Esophagus (tissue), 2 donors: ENCODE results near the gene CSNK2A1. TPM values are rescaled to one million over a fixed set of nuclear protein-coding genes. Genes with fewer than 3 reads are reported as not detected.

Source experiments
- H3K27ac ChIP-seq, 2 donors: one replicate each; pipeline ENCODE4 v1.5.1; 2013; ENCODE audit warnings: low read depth in 2 of 2, mild to moderate bottlenecking in 2 of 2, inconsistent platforms in 1 of 2, low read length in 1 of 2, moderate library complexity in 1 of 2
- H3K27me3 ChIP-seq, 2 donors: one replicate each; pipeline ENCODE4 v1.6.1; 2013; ENCODE audit warnings: low read length in 2 of 2, control low read depth in 1 of 2, mild to moderate bottlenecking in 1 of 2; ENCODE audit not compliant: insufficient read depth in 2 of 2, control insufficient read depth in 1 of 2
- H3K36me3 ChIP-seq, 2 donors: one replicate each; pipeline ENCODE4 v1.6.1; 2013; ENCODE audit warnings: low read length in 1 of 2; ENCODE audit not compliant: control insufficient read depth in 2 of 2, insufficient read depth in 2 of 2
- H3K4me1 ChIP-seq, 2 donors: one replicate each; pipeline ENCODE4 v1.6.1; 2013; ENCODE audit warnings: low read length in 1 of 2; ENCODE audit not compliant: control insufficient read depth in 2 of 2, insufficient read depth in 2 of 2
- H3K4me3 ChIP-seq, 2 donors: one replicate each; pipeline ENCODE4 v1.5.1; 2013; ENCODE audit warnings: low read length in 2 of 2, mild to moderate bottlenecking in 2 of 2, low read depth in 1 of 2, moderate library complexity in 1 of 2
- H3K9me3 ChIP-seq, 2 donors: one replicate each; pipeline ENCODE4 v1.6.1; 2013; ENCODE audit warnings: mild to moderate bottlenecking in 2 of 2, low read depth in 1 of 2, low read length in 1 of 2, moderate library complexity in 1 of 2; ENCODE audit not compliant: control insufficient read depth in 2 of 2, insufficient read depth in 1 of 2
- WGBS, 2 donors: extraction: QIAGEN DNeasy Blood & Tissue Kit; methylation state at CpG; one replicate each; pipeline ENCODE4 v1.1.7; 2013; 5-methylcytosine and 5-hydroxymethylcytosine counted together
- polyA plus RNA-seq, 2 donors: library from polyadenylated mRNA; stranded (reverse); fragments of 200-250 nt; gene quantifications; one replicate each; pipeline ENCODE4 v1.2.3, GENCODE V29; 2013
- donor health status: healthy with polysubstance abuse.
- donor health status: Bipolar disorder and iron deficiency.

CSNK2A1 gene
- polyA plus RNA-seq, 2 donors: 22.2 to 31.7 TPM

- no peaks in the 10 kb centered on the region for H3K36me3 ChIP-seq
- peaks cover 0 to 3% of the 10 kb centered on the region in 2 donors for H3K27me3 ChIP-seq
- 23% methylated on average over 18 to 20 of the region's 20 CpGs for WGBS, 2 donors
- H3K27ac ChIP-seq: no peak overlapping the region
- H3K4me3 ChIP-seq: no peak overlapping the region
- H3K4me1 ChIP-seq: peaks cover 0 to 6% of the 10 kb centered on the region in 2 donors
- no peaks in the 10 kb centered on the region for H3K9me3 ChIP-seq
Observed at GRCh38 chr20:568097-568652, 24.6 kb upstream of the CSNK2A1 start.

GRCh38 chr20:564192-564591, 20.6 kb upstream of the CSNK2A1 start:
- Histone ChIP-seq H3K4me3 (no peak overlapping the region), H3K36me3 (no peaks in the 10 kb centered on the region), H3K27ac (no peak overlapping the region), H3K4me1 (peaks cover 0 to 2% of the 10 kb centered on the region in 2 donors), H3K9me3 (no peaks in the 10 kb centered on the region), H3K27me3 (peaks cover 0 to 3% of the 10 kb centered on the region in 2 donors)
- 94 to 97% methylated on average over 3 of the region's 3 CpGs for WGBS, 2 donors

- Histone ChIP-seq H3K4me3 (no peak overlapping the region), H3K27ac (no peak overlapping the region), H3K4me1 (peaks cover 0 to 2% of the 10 kb centered on the region in 2 donors), H3K27me3 (peaks cover 0 to 2% of the 10 kb centered on the region in 2 donors), H3K9me3 (no peaks in the 10 kb centered on the region), H3K36me3 (no peaks in the 10 kb centered on the region)
- 78 to 80% methylated on average over 5 of the region's 5 CpGs for WGBS, 2 donors
Observed at GRCh38 chr20:563187-563586, 19.6 kb upstream of the CSNK2A1 start.

GRCh38 chr20:562232-562897, 18.8 kb upstream of the CSNK2A1 start:
- Histone ChIP-seq H3K9me3 (no peaks in the 10 kb centered on the region), H3K36me3 (no peaks in the 10 kb centered on the region), H3K27ac (no peak overlapping the region), H3K27me3 (no peaks in the 10 kb centered on the region), H3K4me3 (no peak overlapping the region), H3K4me1 (peaks cover 0 to under 1% of the 10 kb centered on the region in 2 donors)
- 73 to 74% methylated on average over 5 of the region's 5 CpGs for WGBS, 2 donors

- H3K27ac ChIP-seq: no peak overlapping the region
- H3K27me3 ChIP-seq: no peaks in the 10 kb centered on the region
- H3K4me3 ChIP-seq: no peak overlapping the region
- 36 to 37% methylated on average over 12 of the region's 12 CpGs for WGBS, 2 donors
- no peaks in the 10 kb centered on the region for H3K9me3 ChIP-seq
- H3K36me3 ChIP-seq: no peaks in the 10 kb centered on the region
- no peaks in the 10 kb centered on the region for H3K4me1 ChIP-seq
Observed at GRCh38 chr20:561437-562231, 18.0 kb upstream of the CSNK2A1 start.

GRCh38 chr20:560680-561079, 17.1 kb upstream of the CSNK2A1 start:
- 43 to 47% methylated on average over 2 of the region's 2 CpGs for WGBS, 2 donors
- H3K4me3 ChIP-seq: no peak overlapping the region
- H3K4me1 ChIP-seq: peaks cover 0 to 4% of the 10 kb centered on the region in 2 donors
- H3K27ac ChIP-seq: no peak overlapping the region
- H3K36me3 ChIP-seq: no peaks in the 10 kb centered on the region
- no peaks in the 10 kb centered on the region for H3K9me3 ChIP-seq
- no peaks in the 10 kb centered on the region for H3K27me3 ChIP-seq

- Histone ChIP-seq H3K36me3 (no peaks in the 10 kb centered on the region), H3K9me3 (no peaks in the 10 kb centered on the region), H3K27ac (no peak overlapping the region), H3K4me1 (peaks cover 0 to 4% of the 10 kb centered on the region in 2 donors), H3K27me3 (no peaks in the 10 kb centered on the region), H3K4me3 (no peak overlapping the region)
- WGBS, 2 donors: 72 to 86% methylated on average over 3 of the region's 3 CpGs
Observed at GRCh38 chr20:558117-558516, 14.5 kb upstream of the CSNK2A1 start.

- WGBS, 2 donors: 95 to 96% methylated on average over 2 of the region's 2 CpGs
- Histone ChIP-seq H3K27ac (no peak overlapping the region), H3K27me3 (no peaks in the 10 kb centered on the region), H3K4me3 (no peak overlapping the region), H3K9me3 (no peaks in the 10 kb centered on the region), H3K36me3 (no peaks in the 10 kb centered on the region), H3K4me1 (peaks cover 0 to 4% of the 10 kb centered on the region in 2 donors)
Observed at GRCh38 chr20:556984-557383, 13.4 kb upstream of the CSNK2A1 start.

GRCh38 chr20:555976-556385, 12.4 kb upstream of the CSNK2A1 start:
- 28 to 36% methylated on average over 6 of the region's 6 CpGs for WGBS, 2 donors
- H3K4me1 ChIP-seq: peaks cover 0 to 4% of the 10 kb centered on the region in 2 donors

More at GRCh38 chr20:555976-556385, 12.4 kb upstream of the CSNK2A1 start:
- H3K36me3 ChIP-seq: no peaks in the 10 kb centered on the region
- H3K27ac ChIP-seq: no peak overlapping the region
- no peaks in the 10 kb centered on the region for H3K27me3 ChIP-seq
- no peak overlapping the region for H3K4me3 ChIP-seq
- no peaks in the 10 kb centered on the region for H3K9me3 ChIP-seq
